GM21423 (cell line): ENCODE results near the gene RBMS3.

ENCODE experiments used
- ATAC-seq: cut with Tn5 transposase; IDR thresholded peaks from one replicate; pipeline ENCODE4 v1.9.1; 2021; ENCODE audit warnings: mild to moderate bottlenecking, moderate library complexity; ENCODE audit not compliant: unreplicated experiment

The RBMS3 gene

DNA sequence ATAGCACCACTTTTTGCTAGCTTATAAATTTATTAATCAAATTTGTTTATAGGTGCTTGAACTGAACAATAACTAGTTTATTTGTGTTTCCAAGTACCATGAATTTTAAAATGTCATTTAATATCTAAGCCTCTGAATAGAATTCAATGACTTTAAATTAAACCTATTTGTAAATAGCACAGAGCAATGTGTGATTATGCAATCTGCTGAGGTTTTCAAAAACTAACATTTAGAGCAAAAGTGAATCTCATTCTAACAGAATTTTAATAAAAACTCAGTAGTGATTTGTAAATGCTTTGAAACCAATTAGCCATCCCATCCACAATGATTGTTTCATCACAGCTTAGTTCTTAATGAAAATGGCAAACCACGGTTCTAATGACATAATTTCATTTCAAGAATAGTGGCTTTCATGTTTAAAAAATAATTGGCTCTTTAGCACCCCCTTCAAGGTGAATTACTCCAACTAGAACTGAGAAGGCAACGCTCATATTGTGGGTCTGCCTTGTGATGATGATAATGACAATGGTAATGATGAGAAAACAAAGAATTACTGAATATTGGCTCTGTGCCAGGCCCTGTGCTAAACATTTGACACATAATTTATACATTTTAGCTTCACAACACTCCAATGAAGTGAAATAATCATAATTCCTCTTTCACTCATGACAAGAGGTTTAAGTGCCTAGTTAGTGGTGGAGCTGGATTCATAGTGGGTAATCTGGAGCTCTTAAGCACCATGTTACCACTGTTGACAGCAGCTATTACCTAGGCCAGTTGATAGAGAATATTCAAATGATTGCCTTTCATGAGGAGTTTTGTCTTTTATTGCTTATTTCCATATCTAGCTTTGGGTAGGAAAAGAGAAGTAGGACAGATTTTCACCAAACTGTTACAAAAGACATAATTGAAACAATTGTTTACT lies 145.7 kb downstream of the RBMS3 start:
- no peak for ATAC-seq

DNA sequence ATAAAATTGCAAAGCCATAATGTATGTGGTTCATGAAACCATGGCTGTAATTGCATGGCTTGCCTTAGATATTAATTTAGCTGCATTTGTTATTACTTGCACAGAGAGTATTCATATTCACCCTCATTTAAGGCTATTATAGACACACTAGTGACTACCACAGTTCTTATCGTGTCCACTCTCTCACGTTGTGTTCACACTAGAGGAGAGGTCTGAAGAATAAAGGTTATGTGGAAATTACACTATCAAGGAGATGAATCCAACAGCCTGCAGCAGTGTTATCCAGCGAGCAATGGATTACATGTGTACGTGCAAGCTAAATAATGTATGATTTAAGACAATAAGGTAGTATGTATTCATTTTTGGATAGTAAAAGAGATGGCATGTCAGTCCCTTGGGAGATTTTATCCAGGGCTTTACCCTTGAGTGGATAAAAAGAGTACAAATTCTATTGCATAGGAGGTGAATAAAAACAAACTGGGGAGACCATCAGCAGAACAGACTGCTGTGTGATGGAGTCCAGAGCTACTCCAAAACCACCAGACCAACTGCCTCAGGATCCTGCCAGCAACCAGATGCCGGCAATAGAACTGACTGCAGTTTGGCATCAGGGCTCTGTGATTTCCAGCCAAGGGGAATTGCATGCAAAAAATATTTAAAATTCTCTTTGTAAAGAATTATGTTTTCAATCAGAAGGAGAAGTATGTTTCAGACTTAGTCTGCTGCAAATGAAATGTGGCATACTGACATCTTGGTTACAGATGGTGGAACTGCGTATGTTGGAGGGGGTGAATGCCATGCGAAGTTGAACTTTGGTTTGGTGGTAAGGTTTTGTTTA lies 146.6 kb downstream of the RBMS3 start:
- ATAC-seq = no peak

DNA sequence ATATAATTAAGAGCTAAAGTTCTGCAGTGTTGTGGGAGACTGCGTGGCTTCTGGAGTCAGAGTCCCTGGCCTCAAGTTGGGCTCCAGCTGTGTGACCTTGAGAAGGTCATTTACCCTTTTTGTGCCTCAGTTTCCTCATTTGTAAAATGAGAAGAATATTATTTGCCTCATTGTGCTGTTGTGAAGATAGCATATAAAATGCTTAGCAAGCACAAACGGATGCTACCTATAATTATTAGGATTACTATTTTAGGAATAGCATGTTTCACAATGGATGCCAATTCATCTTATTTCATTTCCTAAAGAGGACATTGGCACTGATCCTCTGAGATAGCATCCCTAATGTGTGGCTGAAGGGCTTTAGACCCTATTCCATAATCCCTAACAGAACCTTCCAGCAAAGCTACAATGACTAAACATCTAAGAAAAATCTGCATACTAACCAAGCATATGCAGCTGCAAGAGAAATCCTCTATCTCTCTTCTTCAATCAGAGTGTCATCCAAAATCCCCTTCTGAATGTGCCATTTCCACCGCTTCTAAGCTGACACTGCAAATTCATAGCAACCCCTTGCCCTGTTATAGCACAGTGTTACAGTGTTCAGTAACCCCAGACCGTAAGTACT lies 148.3 kb downstream of the RBMS3 start:
- ATAC-seq = no peak

DNA sequence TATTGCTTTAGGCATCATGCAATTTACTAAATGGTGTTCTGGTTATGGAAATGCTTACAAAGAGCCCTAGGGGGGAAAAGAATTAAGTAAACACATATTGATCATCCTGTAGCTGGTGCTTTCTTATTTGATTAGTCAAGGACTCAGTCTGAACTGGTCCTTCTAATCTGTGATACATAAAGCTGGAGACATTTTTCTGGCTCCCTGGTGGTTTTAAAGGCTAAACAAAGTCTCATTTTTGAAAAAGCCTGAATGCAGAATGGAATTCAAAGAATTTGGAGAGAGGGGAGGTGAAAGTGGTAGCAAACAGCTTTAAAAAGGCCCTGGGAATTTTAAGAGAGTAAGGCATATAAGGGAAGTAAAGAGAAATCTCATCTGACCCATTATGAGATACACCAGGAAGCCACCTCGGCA lies 149.7 kb downstream of the RBMS3 start:
- no peak for ATAC-seq

DNA sequence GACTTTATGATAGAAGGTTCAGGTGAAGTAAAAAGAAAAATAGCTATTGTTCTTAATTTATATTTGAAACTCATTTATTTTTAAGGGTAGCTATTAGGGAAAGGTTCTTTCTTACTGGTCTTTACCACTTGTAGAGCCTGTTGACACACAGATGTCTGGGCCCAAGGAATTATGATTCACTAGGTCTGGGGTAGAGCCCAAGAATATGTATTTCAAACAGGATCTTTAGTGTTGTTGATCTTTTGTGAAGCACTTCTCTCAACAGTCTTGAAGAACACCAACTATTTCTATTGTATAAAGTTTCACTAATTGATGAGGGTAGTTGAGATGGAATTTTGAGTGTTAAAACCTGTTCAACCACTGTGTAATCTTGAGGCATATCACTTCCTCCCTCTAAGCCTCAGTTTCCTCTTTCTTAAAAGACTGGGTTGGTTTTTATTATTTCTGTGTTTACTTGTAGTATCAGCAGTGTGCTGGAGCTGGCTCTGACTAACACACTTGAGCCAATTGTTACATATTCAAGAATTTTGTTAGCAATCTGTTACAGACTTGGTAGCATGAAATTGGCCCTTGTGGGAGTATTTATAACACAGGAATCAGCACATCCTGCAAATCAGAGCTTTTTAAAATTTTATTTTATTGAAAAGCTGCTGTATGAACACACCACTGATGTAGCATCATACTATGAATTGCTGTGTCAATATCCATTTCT lies 155.9 kb downstream of the RBMS3 start:
- ATAC-seq = no peak

DNA sequence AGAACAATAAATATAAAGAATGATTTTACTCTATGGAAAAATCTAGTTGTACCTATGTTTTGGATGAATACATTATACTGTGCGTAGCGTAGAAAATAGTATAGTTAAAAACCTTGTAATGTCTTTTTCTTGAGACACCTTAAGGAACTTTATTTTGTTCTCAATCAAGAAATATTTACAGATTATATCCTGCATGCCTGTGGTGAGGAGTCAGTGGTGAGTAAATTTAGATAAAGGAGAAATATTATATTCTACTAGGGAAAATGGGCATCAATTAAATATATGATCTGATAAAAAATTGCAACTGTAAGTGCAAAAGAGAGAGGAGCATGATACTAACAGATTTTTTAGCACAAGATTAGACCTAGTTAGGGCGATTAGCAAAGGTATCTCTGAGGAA lies 157.7 kb downstream of the RBMS3 start:
- no peak for ATAC-seq

DNA sequence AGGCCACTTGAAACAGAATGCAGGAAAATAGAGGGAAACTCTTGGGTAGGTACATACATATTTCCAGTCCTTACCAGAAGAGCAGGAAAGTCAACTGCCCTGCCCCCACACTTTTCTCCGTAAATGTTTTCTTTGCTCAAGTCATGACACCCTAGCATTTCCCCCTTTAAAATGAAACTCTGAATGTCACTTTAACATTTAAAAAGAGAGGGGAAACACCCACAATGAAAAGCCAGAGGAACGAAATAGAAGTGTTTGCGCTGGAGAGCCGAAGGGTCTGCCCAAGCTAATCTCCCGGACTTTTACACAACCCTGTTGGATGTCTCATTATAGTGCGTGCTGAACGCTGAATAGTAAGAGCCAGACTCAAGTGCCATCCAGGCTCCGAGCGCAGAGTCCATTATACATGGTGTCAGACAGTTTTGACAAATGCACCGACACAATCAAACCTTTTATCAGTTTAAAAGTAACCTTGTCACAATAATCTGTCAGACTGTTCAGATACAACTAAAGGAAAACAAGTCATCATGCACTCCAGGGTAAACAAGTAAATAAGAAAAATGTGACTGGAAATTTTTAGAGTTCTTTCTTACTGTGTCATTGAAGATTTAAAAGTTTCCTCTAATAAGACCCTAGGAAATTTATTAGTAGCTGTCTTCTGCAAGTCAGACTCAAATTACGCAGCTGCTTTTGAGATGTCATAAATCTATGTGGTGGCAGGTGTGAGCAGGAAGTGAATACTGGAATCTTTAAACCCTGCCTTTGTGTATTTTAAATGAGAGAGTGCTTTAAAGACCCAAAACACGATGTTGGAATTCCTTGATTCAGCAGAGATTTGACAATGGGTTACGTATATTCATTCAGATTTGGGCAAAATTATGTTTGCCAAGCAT lies 159.8 kb downstream of the RBMS3 start:
- ATAC-seq = no peak

DNA sequence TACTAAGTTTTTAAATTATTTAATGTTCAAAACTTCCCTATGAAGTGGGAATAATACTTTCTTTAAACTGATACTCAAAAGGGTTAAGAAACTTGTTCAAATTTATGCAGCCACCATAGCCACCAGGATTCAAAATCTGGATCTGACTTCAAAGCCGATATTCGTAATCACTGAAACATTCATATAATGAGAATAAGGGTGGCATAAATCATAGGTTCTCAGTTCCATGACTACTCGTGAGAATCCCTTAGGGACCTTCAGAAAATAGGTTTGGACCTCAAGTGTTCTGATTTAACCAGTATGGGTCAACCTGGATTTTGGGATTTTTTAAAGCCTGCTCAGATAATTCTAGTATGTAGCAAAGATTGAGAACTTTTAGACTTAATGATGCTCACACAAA lies 160.6 kb downstream of the RBMS3 start:
- ATAC-seq = no peak

DNA sequence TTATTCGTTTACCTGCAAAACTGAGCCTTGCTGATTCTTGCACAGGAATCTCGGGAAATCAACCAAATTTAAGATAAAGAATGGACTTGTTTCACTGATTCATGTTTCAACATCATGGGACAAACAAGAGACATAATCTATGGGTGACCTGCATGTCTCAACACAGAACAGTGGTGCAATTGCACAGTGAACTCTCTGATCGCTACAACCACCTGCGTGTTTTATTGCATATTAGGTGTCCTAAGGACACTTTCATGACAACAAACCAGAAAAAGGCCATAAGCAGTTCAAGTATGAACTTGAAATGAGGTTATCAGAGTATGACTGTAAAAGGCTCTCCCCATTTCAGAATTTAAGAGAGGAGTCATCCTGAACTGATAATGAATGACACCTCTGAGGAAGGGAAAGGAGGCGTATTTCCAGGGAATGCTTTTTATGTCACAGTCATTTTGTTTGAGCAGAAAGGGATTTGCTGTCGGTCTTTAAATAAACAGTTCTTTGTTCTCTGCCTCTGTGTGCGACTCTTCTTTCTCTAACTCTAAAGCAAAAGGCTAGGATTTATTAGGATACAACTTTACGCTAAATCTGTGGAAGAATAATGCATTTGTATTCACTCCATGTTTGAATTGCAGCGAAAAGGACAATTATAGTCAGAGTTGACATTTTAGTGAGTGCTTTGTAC lies 167.2 kb downstream of the RBMS3 start:
- ATAC-seq = no peak

DNA sequence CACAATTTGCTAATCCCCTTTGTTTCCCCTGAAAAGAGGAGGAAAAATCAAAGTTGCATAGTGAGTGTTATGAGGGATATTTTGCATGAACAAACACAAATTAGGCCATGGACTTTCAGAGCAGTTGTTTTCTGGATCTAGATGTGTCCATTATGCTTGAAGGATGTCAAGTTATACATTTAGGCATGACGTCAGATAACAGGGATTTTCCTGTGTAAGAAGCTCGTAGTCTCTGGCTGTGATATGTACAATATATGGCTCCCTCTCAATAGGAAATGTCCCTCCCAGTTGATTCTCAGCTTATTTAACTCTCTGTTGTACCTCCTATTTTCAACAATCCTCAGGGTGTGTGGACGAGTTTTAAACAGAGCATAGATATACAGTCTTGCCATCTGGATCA lies 171.0 kb downstream of the RBMS3 start:
- no peak for ATAC-seq

DNA sequence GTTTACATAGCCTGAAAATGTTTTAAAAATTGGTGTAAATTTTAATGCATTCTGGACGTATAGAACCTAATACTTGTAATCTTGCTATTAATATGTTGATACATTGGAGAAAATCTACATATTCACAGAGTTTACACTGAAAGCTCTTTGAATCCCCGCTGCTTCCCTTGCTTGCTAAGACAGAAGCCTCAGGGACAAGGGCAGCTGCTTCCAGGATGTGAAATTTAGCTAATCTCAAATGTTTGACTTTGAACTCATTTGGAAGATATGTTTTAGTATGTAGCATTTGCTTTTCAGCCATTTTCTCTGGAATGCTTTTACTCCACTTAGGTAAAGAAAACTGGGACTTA lies 172.0 kb downstream of the RBMS3 start:
- ATAC-seq = no peak

DNA sequence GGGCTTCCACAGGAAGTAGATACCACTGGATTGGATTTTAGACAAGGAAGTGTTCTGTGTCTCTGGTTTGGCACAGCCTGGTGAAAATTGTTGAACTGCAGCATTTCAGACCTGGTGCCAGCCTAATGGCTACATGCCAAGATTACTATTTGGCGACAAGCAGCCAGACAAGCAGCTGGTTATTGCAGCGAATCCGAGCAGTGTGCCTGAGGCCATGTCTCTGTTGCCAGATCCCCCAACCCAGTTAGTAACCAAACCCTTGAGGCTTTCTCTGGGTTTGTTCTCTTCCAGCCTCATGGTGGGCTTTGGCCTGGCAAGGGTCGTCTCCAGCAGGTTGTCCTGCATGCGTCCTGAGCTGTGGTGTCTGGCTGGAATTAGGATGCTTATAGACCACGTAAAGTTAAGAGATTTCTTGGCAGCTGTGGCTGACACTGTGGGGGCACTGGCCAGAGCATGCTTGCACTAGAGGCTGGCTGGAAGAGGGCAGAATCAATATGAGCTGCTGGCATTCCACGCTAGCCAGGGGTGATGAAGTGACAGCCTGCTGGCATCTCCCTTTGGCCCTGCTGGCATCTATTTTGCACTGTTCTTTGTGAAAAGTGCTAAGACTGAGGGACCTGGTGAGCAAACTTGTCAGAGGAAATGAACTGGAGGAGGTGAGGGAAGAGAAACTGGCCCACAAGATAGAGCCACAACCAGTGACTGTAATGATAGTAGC lies 172.6 kb downstream of the RBMS3 start:
- no peak for ATAC-seq

DNA sequence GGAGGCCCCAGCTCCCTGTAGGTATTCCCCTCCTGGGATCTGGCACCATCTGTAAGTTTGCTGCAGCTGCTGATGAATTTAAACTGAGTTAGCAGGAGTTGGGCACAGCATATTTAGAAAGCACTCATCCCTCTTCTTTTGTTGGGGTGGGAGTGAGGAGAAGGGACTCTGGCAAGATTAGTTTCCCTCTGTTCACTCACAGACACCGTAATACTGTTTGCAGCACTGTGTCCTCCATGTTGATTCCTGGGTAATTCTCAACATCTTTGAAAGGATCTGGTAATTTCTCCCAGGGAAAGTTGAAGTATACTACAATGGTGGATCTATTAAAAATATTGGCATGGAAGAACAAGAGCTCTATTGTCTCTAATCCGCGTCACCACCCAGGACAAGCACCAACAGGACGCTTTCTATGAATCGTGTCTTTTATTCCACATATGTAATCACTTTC lies 173.3 kb downstream of the RBMS3 start:
- no peak for ATAC-seq

DNA sequence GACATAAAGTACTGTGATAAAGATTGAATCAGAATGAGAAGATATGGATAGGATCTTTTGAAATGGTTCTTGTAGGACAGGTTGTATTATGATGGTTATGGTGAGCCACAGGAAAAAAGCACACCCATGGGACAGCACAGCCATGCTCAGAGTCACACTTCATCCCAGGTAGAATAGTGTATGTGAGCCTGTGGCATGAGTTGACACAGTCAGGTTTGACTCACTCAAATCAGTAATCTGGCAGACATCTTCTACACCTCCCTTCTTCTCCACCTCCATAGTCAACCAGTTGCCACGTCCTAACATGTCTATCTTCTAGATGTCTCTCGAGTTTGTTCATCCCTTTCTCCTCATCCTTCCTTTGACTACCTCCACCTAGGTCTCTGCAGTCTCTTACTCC lies 176.0 kb downstream of the RBMS3 start:
- no peak for ATAC-seq

DNA sequence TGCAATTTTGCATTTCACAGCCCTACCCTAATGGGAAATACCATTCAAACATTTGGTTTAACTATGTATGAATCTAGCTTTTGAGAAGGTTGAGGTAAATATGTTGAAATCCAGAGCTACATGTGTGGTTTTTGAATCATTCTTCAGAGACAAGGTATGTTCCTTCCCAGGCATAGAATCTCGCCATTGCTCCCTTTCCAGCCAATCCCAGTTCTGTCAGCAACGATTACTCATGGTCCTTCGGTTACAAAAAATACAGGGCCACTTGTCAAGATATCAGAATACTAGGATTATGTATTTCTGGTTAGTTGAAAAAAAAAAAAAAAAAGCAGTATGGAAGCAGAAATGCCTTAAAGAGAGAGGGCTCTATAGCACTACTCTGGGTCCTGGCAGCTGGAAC lies 182.4 kb downstream of the RBMS3 start:
- ATAC-seq = no peak

DNA sequence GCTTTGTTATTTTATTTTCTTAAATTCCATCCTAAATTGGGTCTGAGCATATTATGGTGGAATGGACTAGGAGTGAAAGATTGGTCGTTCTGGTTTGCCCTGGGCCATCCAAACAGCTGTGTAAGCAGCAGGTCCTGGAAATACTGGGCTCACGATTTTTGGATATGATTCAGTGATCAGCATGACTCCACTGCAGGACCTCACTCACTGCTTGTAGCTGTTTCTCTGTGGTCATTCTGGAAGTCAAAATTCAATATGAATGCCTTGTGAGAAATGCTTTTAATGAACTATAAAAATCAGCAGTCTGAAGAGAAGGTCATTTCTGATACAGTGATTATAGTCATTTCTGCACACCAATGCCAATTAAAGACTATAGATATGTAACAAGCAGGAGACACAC lies 185.0 kb downstream of the RBMS3 start:
- ATAC-seq = no peak

DNA sequence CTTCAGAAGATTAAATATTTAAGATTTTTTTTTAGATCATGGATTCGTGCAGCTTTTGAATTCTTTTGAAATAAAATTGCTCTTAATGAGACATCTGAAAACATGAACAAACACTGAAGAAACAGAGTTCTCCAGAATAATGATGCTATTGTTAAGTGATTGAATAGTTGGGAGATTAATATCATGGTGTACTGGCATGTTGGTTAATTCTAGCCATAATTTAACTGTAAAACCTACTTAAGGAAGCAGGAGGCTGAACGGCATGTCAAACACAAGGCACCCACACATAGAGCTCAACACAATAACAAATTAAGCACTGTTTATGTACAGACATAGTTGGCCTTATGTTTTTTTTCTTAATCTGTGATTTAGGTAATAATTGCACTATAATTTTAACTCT lies 185.6 kb downstream of the RBMS3 start:
- no peak for ATAC-seq

DNA sequence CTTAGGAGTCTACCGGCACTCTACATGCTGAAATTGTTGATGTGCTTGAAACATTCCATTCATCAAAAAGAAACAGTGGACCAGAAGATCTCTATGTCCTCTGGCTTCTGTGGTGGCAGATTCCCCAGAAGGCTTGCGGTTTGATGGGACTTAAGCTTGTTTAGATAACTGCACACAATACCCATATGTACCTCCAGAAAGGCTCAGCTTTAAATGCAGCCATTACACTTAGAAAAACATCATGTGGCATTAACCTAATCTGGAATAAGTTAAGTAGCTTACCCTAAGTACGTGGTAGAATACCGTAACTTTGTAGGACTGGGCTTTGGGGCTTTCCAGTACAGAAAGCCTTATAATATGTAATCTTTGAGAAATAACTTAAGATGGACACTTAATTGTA lies 187.3 kb downstream of the RBMS3 start:
- no peak for ATAC-seq
